Muscle layer of duodenum (tissue), 2 donors: ENCODE measurements around the gene ANO1.

Experiments
- H3K27ac ChIP-seq: one replicate; pipeline ENCODE4 v1.7.0; 2013; ENCODE audit warnings: mild to moderate bottlenecking, low read length
- H3K27me3 ChIP-seq: one replicate; pipeline ENCODE4 v1.7.0; 2013; ENCODE audit warnings: low read depth, mild to moderate bottlenecking, control low read depth, low read length
- H3K36me3 ChIP-seq, 2 donors: one replicate each; pipeline ENCODE4 v1.7.0; 2013; ENCODE audit warnings: low read length in 2 of 2, control low read depth in 1 of 2, mild to moderate bottlenecking in 1 of 2; ENCODE audit not compliant: insufficient read depth in 2 of 2, control insufficient read depth in 1 of 2
- H3K4me1 ChIP-seq, 2 donors: one replicate each; pipeline ENCODE4 v1.7.0; 2013; ENCODE audit warnings: low read length in 2 of 2, mild to moderate bottlenecking in 2 of 2, control low read depth in 1 of 2, moderate library complexity in 1 of 2; ENCODE audit not compliant: insufficient read depth in 2 of 2, control insufficient read depth in 1 of 2
- H3K4me3 ChIP-seq, 2 donors: one replicate each; pipeline ENCODE4 v1.7.0; 2013; ENCODE audit warnings: low read length in 2 of 2, low read depth in 1 of 2, mild to moderate bottlenecking in 1 of 2
- H3K9me3 ChIP-seq, 2 donors: one replicate each; pipeline ENCODE4 v1.7.0; 2013; ENCODE audit warnings: low read length in 2 of 2, control low read depth in 1 of 2, mild to moderate bottlenecking in 1 of 2; ENCODE audit not compliant: control insufficient read depth in 1 of 2
- donor health status: healthy.

Gene ANO1

DNA sequence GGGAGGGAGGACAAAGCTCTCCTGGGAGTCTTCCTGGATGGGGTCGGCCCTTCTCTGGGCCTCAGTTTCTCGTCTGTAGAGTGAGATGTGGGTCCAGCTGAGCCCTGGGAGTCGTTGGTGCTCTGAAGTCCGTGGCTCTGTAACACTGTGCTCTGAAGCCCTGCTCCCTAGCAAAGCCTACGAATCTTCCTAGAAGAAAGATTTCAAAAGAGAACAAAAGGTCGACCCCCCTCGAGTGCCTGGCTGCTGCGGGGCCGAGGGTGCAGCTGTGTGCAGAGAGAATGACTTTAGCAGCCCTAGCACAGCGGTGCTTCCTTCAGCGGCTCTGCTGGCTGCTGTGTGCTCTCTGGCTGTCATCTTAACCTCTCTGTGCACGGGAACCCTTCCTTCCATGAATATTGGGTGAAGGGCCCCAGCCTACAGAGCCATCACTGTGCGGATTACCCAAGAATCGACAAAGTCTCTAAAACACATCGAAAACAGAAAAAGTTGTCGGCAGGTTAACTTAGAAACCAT is 10.7 kb downstream of the ANO1 start:
- Histone ChIP-seq H3K27me3 (no peaks in the 10 kb centered on the region), H3K4me3 (no peak overlapping the region), H3K27ac (no peak overlapping the region), H3K36me3 (no peaks in the 10 kb centered on the region), H3K4me1 (no peaks in the 10 kb centered on the region), H3K9me3 (no peaks in the 10 kb centered on the region)

DNA sequence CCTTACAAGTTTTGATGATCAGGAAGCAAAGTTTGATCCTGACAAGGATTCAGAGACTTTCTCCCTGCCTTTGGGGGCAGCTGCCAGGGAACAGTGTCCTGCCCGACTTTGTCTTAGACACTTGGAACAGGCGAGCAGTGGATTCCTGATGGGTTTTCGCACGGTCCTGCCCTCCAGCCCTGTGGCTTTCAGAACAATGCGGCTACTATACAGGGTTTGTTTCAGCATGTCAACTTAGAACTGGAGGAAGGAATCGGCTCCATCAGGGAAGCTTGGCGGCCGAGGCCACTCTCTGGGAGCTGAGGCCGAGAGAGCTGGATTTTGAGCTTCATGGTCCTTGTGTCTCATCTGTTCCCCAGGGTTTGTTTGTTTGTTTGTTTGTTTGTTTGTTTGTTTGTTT is 11.5 kb downstream of the ANO1 start:
- no peaks in the 10 kb centered on the region for H3K27me3 ChIP-seq
- no peak overlapping the region for H3K4me3 ChIP-seq
- no peaks in the 10 kb centered on the region for H3K4me1 ChIP-seq
- H3K9me3 ChIP-seq = no peaks in the 10 kb centered on the region
- no peak overlapping the region for H3K27ac ChIP-seq
- H3K36me3 ChIP-seq = no peaks in the 10 kb centered on the region

DNA sequence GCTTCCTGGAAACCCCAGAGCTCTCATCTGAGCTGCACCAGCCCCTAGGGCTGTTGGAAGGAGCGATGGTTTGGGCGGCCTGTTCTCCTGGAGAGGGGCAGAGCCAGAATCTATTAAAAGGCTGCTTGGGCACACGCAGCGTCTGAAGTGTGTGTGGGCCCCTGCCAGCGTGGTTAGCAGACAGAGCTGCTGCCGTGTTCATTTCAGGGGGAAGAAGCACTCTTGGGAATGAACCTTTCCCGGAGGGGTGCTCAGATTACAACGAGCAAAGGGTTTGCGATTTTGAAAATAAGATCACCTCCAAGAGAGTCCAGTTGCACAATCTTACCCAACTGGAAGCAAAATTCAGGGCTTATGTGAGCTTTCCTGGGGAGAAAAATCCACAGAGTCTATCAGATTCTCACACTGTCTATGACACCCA is 12.9 kb downstream of the ANO1 start:
- no peak overlapping the region for H3K27ac ChIP-seq
- H3K9me3 ChIP-seq = no peaks in the 10 kb centered on the region

DNA sequence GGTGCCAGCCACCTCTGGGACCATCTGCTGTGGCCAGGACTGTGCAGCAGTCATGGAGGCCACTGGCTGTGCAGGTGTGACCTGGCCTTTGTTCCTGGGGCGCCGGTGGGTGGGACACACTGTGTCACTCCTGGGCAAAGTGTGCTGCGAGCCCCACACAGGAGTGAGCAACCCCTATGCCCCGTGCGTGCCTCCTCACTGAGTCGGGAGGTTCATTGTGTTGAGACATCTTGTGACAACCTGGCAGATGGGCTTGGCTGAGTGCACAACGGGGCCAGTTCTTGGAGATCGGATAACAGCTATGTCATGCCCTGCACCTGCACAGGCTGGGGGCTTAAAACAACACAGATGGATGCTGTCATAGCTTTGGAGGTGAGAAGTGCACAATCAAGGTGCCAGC is 13.5 kb downstream of the ANO1 start:
- Histone ChIP-seq H3K4me1 (no peaks in the 10 kb centered on the region), H3K9me3 (no peaks in the 10 kb centered on the region), H3K4me3 (no peak overlapping the region), H3K27ac (no peak overlapping the region), H3K36me3 (no peaks in the 10 kb centered on the region), H3K27me3 (no peaks in the 10 kb centered on the region)

More for the DNA sequence above, 12.9 kb downstream of the ANO1 start:
- H3K4me1 ChIP-seq = no peaks in the 10 kb centered on the region
- H3K4me3 ChIP-seq = no peak overlapping the region
- H3K27me3 ChIP-seq = no peaks in the 10 kb centered on the region
- no peaks in the 10 kb centered on the region for H3K36me3 ChIP-seq

DNA sequence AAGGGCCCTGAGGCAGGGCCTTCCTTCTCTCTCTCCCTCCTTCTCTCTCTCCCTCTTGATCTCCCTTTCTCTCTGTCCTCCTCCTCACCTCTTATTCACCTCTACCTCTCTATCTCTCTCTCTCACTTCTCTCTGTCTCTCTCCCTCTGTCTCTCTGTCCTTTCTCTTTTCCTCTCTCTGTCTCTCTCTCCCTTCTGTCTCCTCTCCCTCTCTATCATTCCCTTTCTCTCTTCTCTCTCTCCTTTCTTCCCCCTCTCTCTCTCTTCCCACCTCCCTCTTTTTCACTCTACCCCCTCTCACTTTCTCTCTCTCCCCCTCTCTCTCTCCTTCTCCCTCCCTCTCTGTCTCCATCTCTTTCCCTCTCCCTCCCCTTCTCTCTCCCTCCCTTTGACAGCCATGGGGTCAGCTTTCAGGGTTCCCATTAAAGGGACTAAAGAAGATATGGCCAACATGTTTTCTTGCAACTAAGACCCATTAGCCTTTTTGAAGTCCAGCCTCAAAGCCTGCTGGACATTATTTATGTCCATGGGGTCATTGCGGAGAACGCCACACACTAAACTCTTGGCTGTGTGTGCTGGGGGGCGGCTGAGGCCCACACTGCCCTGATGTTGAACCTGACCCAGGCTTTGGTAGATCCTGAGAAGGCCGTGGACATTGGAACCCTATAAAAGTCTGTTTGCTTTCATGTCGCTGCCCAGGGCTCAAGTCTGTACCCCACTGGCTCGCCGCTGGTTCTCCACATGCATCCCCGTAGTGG is 15.0 kb downstream of the ANO1 start:
- no peak overlapping the region for H3K27ac ChIP-seq
- no peaks in the 10 kb centered on the region for H3K36me3 ChIP-seq
- H3K4me3 ChIP-seq = no peak overlapping the region
- H3K4me1 ChIP-seq = no peaks in the 10 kb centered on the region
- H3K27me3 ChIP-seq = no peaks in the 10 kb centered on the region
- no peaks in the 10 kb centered on the region for H3K9me3 ChIP-seq

DNA sequence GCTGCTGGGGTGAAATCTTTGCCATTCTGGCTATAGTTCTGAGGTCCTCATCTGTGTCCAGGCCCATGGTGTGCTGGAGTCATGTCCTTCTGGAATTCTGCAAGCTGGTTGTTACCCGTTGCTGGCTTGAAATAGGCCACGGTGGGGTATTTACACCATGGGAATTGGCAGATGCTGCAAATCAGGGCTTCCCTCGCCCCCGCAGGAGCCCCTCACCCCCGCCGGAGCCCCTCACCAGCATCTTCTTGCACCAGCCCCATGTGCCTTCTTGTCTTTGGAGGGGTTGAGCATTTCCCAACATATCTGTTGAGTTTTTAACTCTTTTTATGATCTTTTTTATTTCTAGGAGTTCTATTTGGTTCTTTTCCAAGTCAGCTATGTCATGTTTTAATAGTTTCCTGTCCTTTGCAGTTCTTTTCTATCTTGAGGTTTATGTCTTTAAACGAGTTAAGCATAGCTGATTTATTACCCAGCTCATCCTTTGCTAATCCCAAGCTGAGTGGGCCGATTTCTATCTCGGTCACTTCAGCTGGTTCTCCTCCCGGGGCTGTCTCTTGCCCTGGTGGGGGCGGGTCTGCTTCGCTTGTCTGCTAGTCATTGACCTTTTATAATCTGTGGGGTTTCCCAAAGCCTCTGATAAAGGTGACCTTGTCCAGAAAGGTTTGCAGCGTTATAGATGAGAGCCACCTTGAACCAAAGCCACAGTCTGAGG is 17.6 kb downstream of the ANO1 start:
- Histone ChIP-seq H3K27me3 (no peaks in the 10 kb centered on the region), H3K9me3 (no peaks in the 10 kb centered on the region), H3K27ac (no peak overlapping the region), H3K4me1 (no peaks in the 10 kb centered on the region), H3K4me3 (no peak overlapping the region), H3K36me3 (no peaks in the 10 kb centered on the region)

DNA sequence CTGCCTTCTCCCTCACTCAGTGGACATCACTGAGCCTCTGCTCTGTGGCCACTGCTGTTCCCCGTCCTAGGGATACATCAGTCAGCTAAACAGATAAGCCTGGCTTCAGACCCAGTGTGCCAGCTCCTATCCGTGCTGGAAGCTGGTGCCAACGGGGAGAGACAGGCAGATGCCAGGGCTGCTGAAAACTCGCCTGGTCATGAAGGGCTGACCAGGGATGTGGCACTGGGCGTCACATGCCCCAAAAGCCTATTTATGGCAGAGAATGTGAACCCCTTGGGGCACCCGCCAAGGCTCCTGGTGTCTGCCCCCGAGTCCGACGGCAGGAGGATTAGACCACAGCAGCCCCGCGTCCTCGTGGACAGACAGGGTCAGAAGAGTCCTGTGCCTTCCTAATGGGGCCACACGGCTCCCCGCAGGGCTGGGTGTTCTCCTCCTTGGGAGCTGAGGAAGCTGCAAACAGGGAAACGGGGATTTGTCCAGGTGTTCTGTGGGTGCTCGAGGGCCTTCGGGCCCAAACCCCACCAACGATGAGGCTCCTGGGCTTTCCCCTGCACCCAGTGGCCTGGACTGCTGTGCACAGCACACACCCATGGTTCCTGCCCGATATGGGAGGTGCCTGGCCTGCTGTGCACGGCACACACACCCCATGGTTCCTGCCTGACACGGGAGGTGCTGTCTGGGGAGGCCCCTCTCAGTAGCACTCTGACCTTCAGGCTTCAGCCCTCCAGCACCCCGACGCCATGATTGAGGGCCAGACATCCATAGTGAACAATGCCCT is 19.9 kb downstream of the ANO1 start:
- no peak overlapping the region for H3K27ac ChIP-seq

DNA sequence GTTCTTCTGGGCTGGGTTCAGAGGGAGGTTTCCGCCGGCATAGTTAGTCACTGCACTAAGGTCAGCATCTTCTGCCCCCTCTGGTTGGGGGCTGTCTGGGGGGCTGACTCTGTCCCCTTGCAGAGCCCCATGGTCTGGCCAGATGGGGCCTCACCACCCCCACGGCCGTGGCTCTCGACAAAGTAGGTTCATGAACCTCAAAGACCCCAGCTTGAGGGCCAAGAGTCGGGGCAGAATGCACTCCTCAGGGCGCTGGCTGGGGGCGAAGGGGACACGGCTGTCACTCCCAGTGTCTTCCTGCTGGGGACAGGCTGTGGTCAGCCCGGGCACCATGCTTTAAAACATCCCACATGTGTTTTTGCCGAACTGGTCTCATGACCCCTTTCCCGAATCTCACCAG is 20.8 kb downstream of the ANO1 start:
- Histone ChIP-seq H3K4me3 (no peak overlapping the region), H3K9me3 (no peaks in the 10 kb centered on the region), H3K27me3 (no peaks in the 10 kb centered on the region), H3K27ac (no peak overlapping the region), H3K4me1 (no peaks in the 10 kb centered on the region), H3K36me3 (no peaks in the 10 kb centered on the region)

More for the DNA sequence above, 19.9 kb downstream of the ANO1 start:
- Histone ChIP-seq H3K4me3 (no peak overlapping the region), H3K9me3 (no peaks in the 10 kb centered on the region), H3K27me3 (no peaks in the 10 kb centered on the region), H3K36me3 (no peaks in the 10 kb centered on the region), H3K4me1 (no peaks in the 10 kb centered on the region)

DNA sequence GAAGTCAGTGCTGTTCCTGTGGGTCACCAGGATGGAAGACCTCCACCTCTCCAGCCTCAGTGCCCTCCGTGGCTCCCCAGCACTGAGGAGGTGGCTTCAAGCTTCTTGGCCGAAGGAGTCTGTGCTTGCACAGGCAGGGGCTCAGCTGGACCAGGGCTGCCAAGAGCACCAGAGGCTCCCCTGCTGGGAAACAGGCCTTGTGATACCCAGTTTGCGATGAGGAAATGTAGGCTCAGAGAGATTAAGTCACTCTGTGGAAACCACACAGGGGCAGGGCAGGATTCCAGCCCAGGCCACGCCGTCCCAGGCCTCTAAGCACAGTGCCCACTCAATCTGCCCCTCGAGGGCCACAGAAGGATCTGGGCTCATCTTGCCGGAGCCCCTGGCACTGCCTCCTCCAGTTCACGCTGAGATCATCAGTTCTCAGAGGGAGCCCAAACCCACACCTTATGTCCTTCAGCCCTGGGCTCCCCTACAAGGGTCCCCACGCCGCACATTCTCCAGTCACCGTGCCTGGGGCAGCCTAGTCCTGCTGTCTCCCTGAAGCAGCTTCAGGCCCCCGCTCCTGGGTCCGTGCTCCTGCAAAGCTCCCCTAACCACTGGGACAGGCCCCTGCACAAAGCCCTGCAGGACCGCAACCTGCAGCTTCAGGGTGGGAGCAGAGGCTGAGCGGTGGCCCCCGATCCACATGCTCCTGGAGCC is 21.6 kb downstream of the ANO1 start:
- Histone ChIP-seq H3K4me3 (no peak overlapping the region), H3K27ac (no peak overlapping the region), H3K27me3 (no peaks in the 10 kb centered on the region), H3K4me1 (no peaks in the 10 kb centered on the region), H3K36me3 (no peaks in the 10 kb centered on the region), H3K9me3 (no peaks in the 10 kb centered on the region)

DNA sequence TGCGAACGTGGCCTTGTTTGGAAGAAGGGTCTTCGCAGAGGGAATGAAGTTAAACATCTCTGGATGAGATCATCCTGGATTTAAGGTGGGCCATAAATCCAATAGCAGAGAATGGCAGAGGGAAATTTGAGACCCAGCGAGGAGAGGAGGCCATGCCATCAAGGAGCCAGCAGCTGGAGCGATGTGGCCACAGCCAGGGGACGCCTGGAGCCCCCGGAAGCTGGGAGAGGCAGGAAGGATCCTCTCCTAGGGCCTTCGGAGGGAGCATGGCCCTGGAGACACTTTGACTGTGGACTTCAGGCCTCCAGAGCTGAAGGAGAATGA is 22.1 kb downstream of the ANO1 start:
- no peak overlapping the region for H3K27ac ChIP-seq
- no peaks in the 10 kb centered on the region for H3K4me1 ChIP-seq
- no peaks in the 10 kb centered on the region for H3K27me3 ChIP-seq

DNA sequence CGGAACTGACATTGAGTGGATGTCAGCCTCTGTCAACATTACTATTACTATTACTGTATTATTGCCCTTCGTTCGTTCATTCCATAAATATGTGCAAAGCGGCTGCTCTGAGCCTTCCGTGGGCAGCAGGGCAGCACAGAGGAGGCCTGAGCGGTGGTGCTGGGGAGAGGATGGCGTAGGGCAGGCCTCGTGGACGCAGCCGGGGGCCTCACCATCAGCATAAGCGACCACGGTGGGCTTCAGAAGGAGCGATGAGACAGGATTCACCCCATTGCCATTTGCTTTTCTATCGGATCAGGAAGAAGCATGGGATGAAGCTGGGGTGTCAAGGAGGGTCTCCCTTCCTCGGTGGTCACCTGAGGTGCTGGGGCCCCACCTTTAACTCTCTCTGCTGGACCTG is 22.7 kb downstream of the ANO1 start:
- H3K27ac ChIP-seq = no peak overlapping the region
- H3K4me1 ChIP-seq = no peaks in the 10 kb centered on the region

More for the DNA sequence above, 22.1 kb downstream of the ANO1 start:
- Histone ChIP-seq H3K36me3 (no peaks in the 10 kb centered on the region), H3K9me3 (no peaks in the 10 kb centered on the region), H3K4me3 (no peak overlapping the region)

More for the DNA sequence above, 22.7 kb downstream of the ANO1 start:
- no peaks in the 10 kb centered on the region for H3K36me3 ChIP-seq
- H3K9me3 ChIP-seq = no peaks in the 10 kb centered on the region
- H3K27me3 ChIP-seq = no peaks in the 10 kb centered on the region
- no peak overlapping the region for H3K4me3 ChIP-seq
